Measurements from ENCODE around the gene LHFPL3.
"Not testable (repeated sequence)": the region's sequence is repeated elsewhere in the genome, so short reads cannot be mapped to it uniquely, and the experiment has no call there.

Gene LHFPL3

GRCh38 chr7:104584620-104585019, 256.2 kb downstream of the LHFPL3 start:
- no peak overlapping the region for H3K9ac ChIP-seq (ENCODE audit: low read depth, low read length, poor library complexity)
- H4K8ac ChIP-seq (ENCODE audit: low read depth, low read length): no peak overlapping the region
- H3K27ac ChIP-seq (replicated peaks; ENCODE audit: low read length): no peak overlapping the region
- no peaks in the 10 kb centered on the region for H3K9me3 ChIP-seq (replicated peaks in 1 of 2; ENCODE audit: control insufficient read depth in 2 of 2, insufficient read depth in 1 of 2, low read depth in 1 of 2, low read length in 2 of 2)
- no peak overlapping the region for H2AK5ac ChIP-seq (ENCODE audit: low read depth, low read length)
- H3K79me1 ChIP-seq (ENCODE audit: low read depth, low read length): no peaks in the 10 kb centered on the region
- H4K91ac ChIP-seq (ENCODE audit: low read depth, low read length, poor library complexity): no peak overlapping the region
- H3K4me1 ChIP-seq (ENCODE audit: control insufficient read depth in 2 of 2, insufficient read depth in 1 of 2, low read depth in 1 of 2, low read length in 2 of 2): no peaks in the 10 kb centered on the region
- H3K36me3 ChIP-seq (replicated peaks in 1 of 2; ENCODE audit: control insufficient read depth in 2 of 2, insufficient read depth in 2 of 2, low read length in 2 of 2): no peaks in the 10 kb centered on the region
- no peaks in the 10 kb centered on the region for H3K27me3 ChIP-seq (ENCODE audit: control insufficient read depth in 3 of 3, insufficient read depth in 3 of 3, low read depth in 1 of 3, low read length in 3 of 3)
- no peak overlapping the region for H2BK5ac ChIP-seq (ENCODE audit: low read length)
- no peak overlapping the region for H3K4me2 ChIP-seq (ENCODE audit: insufficient read depth, low read length, poor library complexity, severe bottlenecking)
- H3K23ac ChIP-seq (ENCODE audit: low read depth, low read length, poor library complexity): no peak overlapping the region
- H3K18ac ChIP-seq (ENCODE audit: low read length): no peak overlapping the region
- no peak overlapping the region for H3K14ac ChIP-seq (ENCODE audit: low read length)
- H2BK120ac ChIP-seq (ENCODE audit: low read depth, low read length): no peak overlapping the region
- H2BK12ac ChIP-seq (ENCODE audit: low read length): no peak overlapping the region
- no peak for DNase-seq (ENCODE audit: low spot score)
- no peak overlapping the region for H2BK15ac ChIP-seq (ENCODE audit: low read length)
- H2AFZ ChIP-seq (ENCODE audit: low read length): no peak overlapping the region
- no CpG with 5 or more reads among the region's 3 CpGs for WGBS, 2 donors (ENCODE audit: extremely low coverage in 2 of 2, insufficient read length in 2 of 2, insufficient replicate concordance in 1 of 2)
- no peak overlapping the region for H3K4ac ChIP-seq (ENCODE audit: low read length)
- no peak overlapping the region for H3K4me3 ChIP-seq (ENCODE audit: low read length in 2 of 2)

GRCh38 chr7:104595591-104595990, 267.2 kb downstream of the LHFPL3 start:
- H3K36me3 ChIP-seq (replicated peaks in 1 of 2; ENCODE audit: control insufficient read depth in 2 of 2, insufficient read depth in 2 of 2, low read length in 2 of 2); H3K9me3 ChIP-seq (replicated peaks in 1 of 2; ENCODE audit: control insufficient read depth in 2 of 2, insufficient read depth in 1 of 2, low read depth in 1 of 2, low read length in 2 of 2); H4K91ac ChIP-seq (ENCODE audit: low read depth, low read length, poor library complexity); H3K27ac ChIP-seq (replicated peaks; ENCODE audit: low read length); H2AK5ac ChIP-seq (ENCODE audit: low read depth, low read length); H3K14ac ChIP-seq (ENCODE audit: low read length); H2BK5ac ChIP-seq (ENCODE audit: low read length); DNase-seq (ENCODE audit: low spot score); H3K23ac ChIP-seq (ENCODE audit: low read depth, low read length, poor library complexity); H3K27me3 ChIP-seq (ENCODE audit: control insufficient read depth in 3 of 3, insufficient read depth in 3 of 3, low read depth in 1 of 3, low read length in 3 of 3); H2BK12ac ChIP-seq (ENCODE audit: low read length); H2BK15ac ChIP-seq (ENCODE audit: low read length); H3K18ac ChIP-seq (ENCODE audit: low read length); H3K4ac ChIP-seq (ENCODE audit: low read length); H3K4me2 ChIP-seq (ENCODE audit: insufficient read depth, low read length, poor library complexity, severe bottlenecking); H2AFZ ChIP-seq (ENCODE audit: low read length); H2BK120ac ChIP-seq (ENCODE audit: low read depth, low read length); H4K8ac ChIP-seq (ENCODE audit: low read depth, low read length); H3K9ac ChIP-seq (ENCODE audit: low read depth, low read length, poor library complexity); H3K4me1 ChIP-seq (ENCODE audit: control insufficient read depth in 2 of 2, insufficient read depth in 1 of 2, low read depth in 1 of 2, low read length in 2 of 2); H3K4me3 ChIP-seq (ENCODE audit: low read length in 2 of 2); H3K79me1 ChIP-seq (ENCODE audit: low read depth, low read length): not testable (repeated sequence)
- no CpG with 5 or more reads among the region's 7 CpGs for WGBS, 2 donors (ENCODE audit: extremely low coverage in 2 of 2, insufficient read length in 2 of 2, insufficient replicate concordance in 1 of 2)

GRCh38 chr7:104603957-104604356, 275.6 kb downstream of the LHFPL3 start:
- Histone ChIP-seq H2BK120ac (ENCODE audit: low read depth, low read length) (no peak overlapping the region), H3K27me3 (ENCODE audit: control insufficient read depth in 3 of 3, insufficient read depth in 3 of 3, low read depth in 1 of 3, low read length in 3 of 3) (no peaks in the 10 kb centered on the region), H3K4me1 (ENCODE audit: control insufficient read depth in 2 of 2, insufficient read depth in 1 of 2, low read depth in 1 of 2, low read length in 2 of 2) (no peaks in the 10 kb centered on the region), H2BK12ac (ENCODE audit: low read length) (no peak overlapping the region), H3K36me3 (replicated peaks in 1 of 2; ENCODE audit: control insufficient read depth in 2 of 2, insufficient read depth in 2 of 2, low read length in 2 of 2) (no peaks in the 10 kb centered on the region), H2AFZ (ENCODE audit: low read length) (no peak overlapping the region), H3K79me1 (ENCODE audit: low read depth, low read length) (no peaks in the 10 kb centered on the region), H3K27ac (replicated peaks; ENCODE audit: low read length) (no peak overlapping the region), H3K4ac (ENCODE audit: low read length) (no peak overlapping the region), H3K4me2 (ENCODE audit: insufficient read depth, low read length, poor library complexity, severe bottlenecking) (no peak overlapping the region), H2AK5ac (ENCODE audit: low read depth, low read length) (no peak overlapping the region), H3K14ac (ENCODE audit: low read length) (peak overlapping the region; percentile 44), H3K18ac (ENCODE audit: low read length) (no peak overlapping the region), H4K8ac (ENCODE audit: low read depth, low read length) (no peak overlapping the region), H2BK15ac (ENCODE audit: low read length) (no peak overlapping the region), H3K4me3 (ENCODE audit: low read length in 2 of 2) (peak overlapping the region in 1 of 2 donors; percentile 3), H4K91ac (ENCODE audit: low read depth, low read length, poor library complexity) (no peak overlapping the region), H2BK5ac (ENCODE audit: low read length) (no peak overlapping the region), H3K23ac (ENCODE audit: low read depth, low read length, poor library complexity) (peak overlapping the region; percentile 57), H3K9me3 (replicated peaks in 1 of 2; ENCODE audit: control insufficient read depth in 2 of 2, insufficient read depth in 1 of 2, low read depth in 1 of 2, low read length in 2 of 2) (peaks cover 0 to 2% of the 10 kb centered on the region in 2 donors), H3K9ac (ENCODE audit: low read depth, low read length, poor library complexity) (no peak overlapping the region)
- no peak for DNase-seq (ENCODE audit: low spot score)
- WGBS, 2 donors (ENCODE audit: extremely low coverage in 2 of 2, insufficient read length in 2 of 2, insufficient replicate concordance in 1 of 2): no CpG with 5 or more reads among the region's 5 CpGs

GRCh38 chr7:104604706-104605105, 276.3 kb downstream of the LHFPL3 start:
- H3K9ac ChIP-seq (ENCODE audit: low read depth, low read length, poor library complexity): no peak overlapping the region

More at GRCh38 chr7:104604706-104605105, 276.3 kb downstream of the LHFPL3 start:
- H3K4ac ChIP-seq (ENCODE audit: low read length): no peak overlapping the region
- no peak for DNase-seq (ENCODE audit: low spot score)
- no peaks in the 10 kb centered on the region for H3K4me1 ChIP-seq (ENCODE audit: control insufficient read depth in 2 of 2, insufficient read depth in 1 of 2, low read depth in 1 of 2, low read length in 2 of 2)
- H2AK5ac ChIP-seq (ENCODE audit: low read depth, low read length): no peak overlapping the region
- no peak overlapping the region for H2BK5ac ChIP-seq (ENCODE audit: low read length)
- no peak overlapping the region for H3K4me2 ChIP-seq (ENCODE audit: insufficient read depth, low read length, poor library complexity, severe bottlenecking)
- no peak overlapping the region for H3K27ac ChIP-seq (replicated peaks; ENCODE audit: low read length)
- no CpG with 5 or more reads among the region's 1 CpG for WGBS, 2 donors (ENCODE audit: extremely low coverage in 2 of 2, insufficient read length in 2 of 2, insufficient replicate concordance in 1 of 2)
- peaks cover 0 to 2% of the 10 kb centered on the region in 2 donors for H3K9me3 ChIP-seq (replicated peaks in 1 of 2; ENCODE audit: control insufficient read depth in 2 of 2, insufficient read depth in 1 of 2, low read depth in 1 of 2, low read length in 2 of 2)
- H3K4me3 ChIP-seq (ENCODE audit: low read length in 2 of 2): no peak overlapping the region
- no peaks in the 10 kb centered on the region for H3K79me1 ChIP-seq (ENCODE audit: low read depth, low read length)
- H2BK15ac ChIP-seq (ENCODE audit: low read length): no peak overlapping the region
- no peak overlapping the region for H4K8ac ChIP-seq (ENCODE audit: low read depth, low read length)
- no peak overlapping the region for H2AFZ ChIP-seq (ENCODE audit: low read length)
- no peak overlapping the region for H3K23ac ChIP-seq (ENCODE audit: low read depth, low read length, poor library complexity)
- no peak overlapping the region for H3K14ac ChIP-seq (ENCODE audit: low read length)
- no peak overlapping the region for H2BK120ac ChIP-seq (ENCODE audit: low read depth, low read length)
- no peak overlapping the region for H2BK12ac ChIP-seq (ENCODE audit: low read length)
- H4K91ac ChIP-seq (ENCODE audit: low read depth, low read length, poor library complexity): no peak overlapping the region
- no peak overlapping the region for H3K18ac ChIP-seq (ENCODE audit: low read length)
- no peaks in the 10 kb centered on the region for H3K27me3 ChIP-seq (ENCODE audit: control insufficient read depth in 3 of 3, insufficient read depth in 3 of 3, low read depth in 1 of 3, low read length in 3 of 3)
- no peaks in the 10 kb centered on the region for H3K36me3 ChIP-seq (replicated peaks in 1 of 2; ENCODE audit: control insufficient read depth in 2 of 2, insufficient read depth in 2 of 2, low read length in 2 of 2)

All from neuronal stem cell (in vitro differentiated cells).